T-helper 1 cell (primary cell): ENCODE measurements around the gene GALNT16.

Experiments
- DNase-seq, 5 donors: peaks; one replicate each; pipeline ENCODE4 v3.0.0-alpha.2; 2012 to 2020

GALNT16 gene

GRCh38 chr14:69342928-69343525 lies 83.1 kb downstream of the GALNT16 start:
- no peak for DNase-seq

DNA sequence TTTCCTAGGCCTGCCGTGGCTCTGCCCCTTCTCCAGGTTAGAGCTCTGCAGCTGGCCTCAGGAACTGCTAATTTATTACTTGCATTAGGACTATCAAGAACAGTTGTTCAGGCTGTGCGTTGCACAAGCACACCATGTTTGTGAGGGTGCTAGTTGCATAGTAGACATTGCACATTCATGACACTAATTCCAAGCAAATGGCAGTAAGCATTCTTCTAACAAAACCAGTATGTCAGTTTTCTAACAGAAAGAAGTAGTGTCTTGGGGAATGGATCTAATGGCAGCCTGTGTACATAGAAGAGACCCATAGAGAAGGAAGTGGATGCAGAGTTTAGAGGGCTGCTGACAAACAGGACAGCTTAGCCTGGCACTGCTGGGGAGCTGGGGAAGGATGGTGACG lies 84.2 kb downstream of the GALNT16 start:
- no peak for DNase-seq

GRCh38 chr14:69345402-69345801 lies 85.4 kb downstream of the GALNT16 start:
- DNase-seq, result no peak

DNA sequence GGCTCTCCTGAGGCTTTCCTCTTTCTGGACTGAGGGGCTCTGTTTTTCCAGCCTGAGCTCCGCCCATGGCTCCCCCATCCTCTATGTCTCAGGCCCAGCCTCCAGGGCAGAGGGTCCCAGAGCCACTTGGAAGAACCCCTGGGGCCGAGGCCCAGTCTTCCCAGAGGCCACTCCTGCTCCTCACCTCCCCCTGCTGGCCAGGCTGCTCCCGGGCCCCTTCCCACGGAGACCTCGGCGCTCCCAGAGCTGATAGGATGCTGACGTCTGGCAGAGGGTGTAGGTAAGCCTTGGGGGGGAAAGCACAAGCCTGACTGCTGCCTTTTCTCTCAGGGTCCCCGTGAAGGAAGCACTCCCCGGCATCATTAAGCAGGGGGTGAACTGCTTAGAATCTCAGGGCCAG lies 86.8 kb downstream of the GALNT16 start:
- no peak for DNase-seq

GRCh38 chr14:69349091-69349777 lies 89.3 kb downstream of the GALNT16 start:
- no peak for DNase-seq

- DNase-seq, result no peak
Observed at GRCh38 chr14:69350892-69351291, 90.9 kb downstream of the GALNT16 start.

DNA sequence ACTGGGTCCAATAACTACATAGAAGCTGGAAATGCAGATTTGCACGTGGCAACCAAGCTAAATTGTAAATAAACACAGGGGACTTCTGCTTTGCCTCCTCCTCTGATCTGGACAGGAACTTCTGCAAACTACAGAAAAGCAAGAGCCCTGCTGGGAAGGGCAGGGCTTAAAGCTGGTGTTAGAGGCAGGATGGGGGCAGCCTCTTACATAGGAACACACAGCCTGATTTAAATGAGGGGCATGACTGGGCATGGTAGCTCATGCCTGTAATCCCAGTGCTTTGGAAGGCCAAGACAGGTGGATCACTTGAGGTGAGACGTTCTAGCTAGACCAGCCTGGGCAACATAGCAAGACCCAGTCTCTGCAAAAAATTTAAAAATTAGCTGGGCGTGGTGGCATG lies 91.4 kb downstream of the GALNT16 start:
- DNase-seq, result no peak

GRCh38 chr14:69351911-69352310 lies 92.0 kb downstream of the GALNT16 start:
- no peak for DNase-seq

GRCh38 chr14:69353168-69353567 lies 93.2 kb downstream of the GALNT16 start:
- no peak for DNase-seq

GRCh38 chr14:69354383-69355153 lies 94.6 kb downstream of the GALNT16 start:
- DNase-seq, result peak in 3 of 5 donors; percentile 9 to 73 (median 43)

- DNase-seq, result no peak
Observed at GRCh38 chr14:69355154-69355597, 95.2 kb downstream of the GALNT16 start.

GRCh38 chr14:69355607-69356281 lies 95.8 kb downstream of the GALNT16 start:
- DNase-seq, result no peak

- DNase-seq, result no peak
Observed at GRCh38 chr14:69356903-69357543, 97.1 kb downstream of the GALNT16 start.

DNA sequence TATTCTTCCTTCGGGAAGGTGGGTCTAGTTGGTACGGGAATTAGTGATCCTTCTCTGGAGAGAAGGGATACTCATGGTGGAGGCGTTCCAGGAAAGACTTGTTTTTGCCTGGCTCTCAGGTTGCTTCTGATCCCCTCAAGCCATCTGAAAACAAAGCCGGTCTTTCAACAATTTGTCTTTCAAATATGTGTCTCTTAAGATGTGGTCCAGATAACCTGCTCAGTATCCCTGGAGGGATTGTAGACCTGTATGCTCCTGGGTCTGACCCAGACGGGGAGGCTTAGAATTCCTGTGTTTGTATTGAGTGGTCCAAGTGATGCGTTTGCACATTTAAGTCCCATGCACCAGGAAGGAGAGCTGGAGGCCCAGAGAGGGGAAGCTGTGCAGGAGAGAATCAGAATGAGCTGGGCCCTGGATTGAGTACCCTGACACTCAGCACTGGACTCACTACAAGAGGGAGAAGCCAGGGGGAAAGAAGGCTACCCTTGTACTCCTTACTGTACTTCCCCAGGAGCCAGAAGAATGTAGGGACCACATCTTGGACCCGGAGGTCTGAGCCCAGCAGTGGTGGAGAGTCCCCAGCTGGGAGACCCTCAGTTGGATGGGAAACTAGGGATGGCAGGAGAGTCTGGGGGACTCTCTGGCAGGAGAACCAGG lies 97.7 kb downstream of the GALNT16 start:
- no peak for DNase-seq

GRCh38 chr14:69358233-69358963 lies 98.4 kb downstream of the GALNT16 start:
- DNase-seq, result no peak

DNA sequence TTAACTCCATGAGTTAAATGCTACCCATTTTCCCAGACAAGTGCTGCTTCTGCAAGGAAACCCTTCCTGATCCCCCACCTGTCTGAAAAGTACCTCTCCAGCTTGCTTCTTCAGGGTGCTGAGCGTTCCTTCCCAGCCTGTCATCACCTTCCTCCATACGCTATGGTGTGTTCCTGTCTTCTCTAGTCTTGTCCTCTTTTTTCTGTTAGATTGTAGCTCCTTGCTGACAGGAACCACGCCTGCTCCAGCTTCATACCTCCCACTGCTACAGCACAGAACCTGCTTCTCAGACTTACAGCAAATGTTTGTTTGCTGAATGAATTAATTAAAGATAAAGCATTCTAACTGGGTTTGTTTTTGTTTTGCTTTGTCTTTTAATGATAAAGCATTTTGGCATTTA lies 99.0 kb downstream of the GALNT16 start:
- no peak for DNase-seq

DNA sequence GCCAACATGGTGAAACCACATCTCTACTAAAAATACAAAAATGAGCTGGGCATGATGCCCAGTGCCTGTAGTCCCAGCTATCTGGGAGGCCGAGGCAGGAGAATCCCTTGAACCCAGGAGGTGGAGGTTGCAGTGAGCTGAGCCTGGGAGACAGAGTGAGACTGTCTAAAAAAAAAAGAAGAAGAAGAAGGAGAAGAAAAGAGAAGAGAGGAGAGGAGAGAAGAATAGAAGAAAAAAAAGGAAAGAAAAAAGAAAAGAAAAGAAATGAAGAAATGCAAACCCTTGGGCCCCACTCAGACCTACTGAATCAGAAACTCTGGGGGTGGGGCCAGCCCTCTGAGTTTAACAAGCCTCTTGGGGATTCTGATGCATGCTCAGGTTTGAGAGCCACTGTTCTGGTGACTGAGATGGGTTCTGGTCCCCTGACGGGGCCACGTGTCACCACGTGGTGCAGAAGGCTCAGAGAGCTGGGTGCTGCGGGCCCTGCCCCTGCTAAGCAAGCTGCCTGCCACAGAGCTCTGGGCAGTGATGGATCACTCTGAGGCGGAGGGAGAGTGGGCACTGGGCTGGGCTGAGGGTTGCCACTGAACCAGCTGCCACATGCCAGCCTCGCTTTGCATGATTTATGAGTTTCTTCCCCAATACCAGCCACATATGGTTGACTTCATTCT lies 100.6 kb downstream of the GALNT16 start:
- no peak for DNase-seq

GRCh38 chr14:69363055-69363454 lies 103.1 kb downstream of the GALNT16 start:
- no peak for DNase-seq

DNA sequence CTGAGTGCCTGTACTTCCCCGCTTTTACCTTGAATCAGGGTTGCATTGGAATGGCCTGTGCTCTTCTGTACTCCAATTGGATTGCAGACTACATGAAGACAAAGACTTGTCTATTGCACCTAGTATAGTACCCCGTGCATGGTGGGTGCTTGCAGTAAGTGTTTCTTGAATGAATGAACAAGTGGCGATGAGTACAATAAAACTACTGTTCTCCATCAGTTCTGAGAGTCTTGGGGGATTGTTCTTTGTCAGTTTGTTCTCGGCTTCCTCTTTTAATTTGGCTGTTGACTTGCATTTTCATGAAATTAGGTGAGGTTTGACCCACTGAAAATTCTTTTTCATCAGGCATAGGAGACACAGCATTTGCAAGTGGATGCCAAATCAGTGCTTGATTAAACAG lies 104.0 kb downstream of the GALNT16 start:
- DNase-seq, result no peak

- no peak for DNase-seq
Observed at GRCh38 chr14:69364378-69364777, 104.4 kb downstream of the GALNT16 start.

- DNase-seq, result no peak
Observed at GRCh38 chr14:69366069-69366468, 106.1 kb downstream of the GALNT16 start.
